ENCODE measurements around the gene PAXX.

Gene PAXX

DNA sequence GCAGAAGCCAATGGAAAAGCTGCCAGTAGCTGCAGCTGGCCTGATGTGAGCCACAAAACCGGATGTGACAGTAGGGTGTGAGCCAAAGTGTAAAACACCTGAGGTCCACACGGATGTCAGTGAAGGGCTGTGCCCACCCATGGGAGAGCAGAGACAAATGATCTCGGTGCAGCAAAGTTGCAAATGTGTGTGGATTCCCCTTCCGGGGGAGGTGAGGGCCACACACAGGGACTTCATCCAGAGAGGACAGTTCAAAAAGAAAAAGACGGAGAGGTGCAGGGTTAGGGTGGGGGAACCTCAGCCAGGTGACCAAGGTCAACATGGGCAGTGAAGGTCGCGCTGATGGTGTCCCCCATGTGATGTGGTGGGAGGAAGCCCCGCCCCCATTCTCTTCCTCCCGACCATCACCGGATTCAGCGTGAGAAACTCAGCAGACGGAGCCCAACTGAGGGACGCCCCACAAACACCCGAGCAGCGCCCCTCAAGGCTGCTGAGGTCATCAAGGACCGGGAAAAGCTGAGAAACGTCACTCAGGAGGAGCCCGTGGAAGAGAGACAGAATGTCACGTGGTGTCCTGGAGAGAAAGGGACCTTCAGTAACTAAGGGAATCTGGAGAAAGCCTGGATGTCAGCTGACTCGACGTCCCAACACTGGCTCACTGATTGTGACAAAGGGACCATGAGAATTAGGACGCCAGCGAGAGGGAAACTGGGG, 26.3 kb upstream of the PAXX start:
- DNase-seq (ENCODE audit: low spot score) = peak; percentile 49

DNA sequence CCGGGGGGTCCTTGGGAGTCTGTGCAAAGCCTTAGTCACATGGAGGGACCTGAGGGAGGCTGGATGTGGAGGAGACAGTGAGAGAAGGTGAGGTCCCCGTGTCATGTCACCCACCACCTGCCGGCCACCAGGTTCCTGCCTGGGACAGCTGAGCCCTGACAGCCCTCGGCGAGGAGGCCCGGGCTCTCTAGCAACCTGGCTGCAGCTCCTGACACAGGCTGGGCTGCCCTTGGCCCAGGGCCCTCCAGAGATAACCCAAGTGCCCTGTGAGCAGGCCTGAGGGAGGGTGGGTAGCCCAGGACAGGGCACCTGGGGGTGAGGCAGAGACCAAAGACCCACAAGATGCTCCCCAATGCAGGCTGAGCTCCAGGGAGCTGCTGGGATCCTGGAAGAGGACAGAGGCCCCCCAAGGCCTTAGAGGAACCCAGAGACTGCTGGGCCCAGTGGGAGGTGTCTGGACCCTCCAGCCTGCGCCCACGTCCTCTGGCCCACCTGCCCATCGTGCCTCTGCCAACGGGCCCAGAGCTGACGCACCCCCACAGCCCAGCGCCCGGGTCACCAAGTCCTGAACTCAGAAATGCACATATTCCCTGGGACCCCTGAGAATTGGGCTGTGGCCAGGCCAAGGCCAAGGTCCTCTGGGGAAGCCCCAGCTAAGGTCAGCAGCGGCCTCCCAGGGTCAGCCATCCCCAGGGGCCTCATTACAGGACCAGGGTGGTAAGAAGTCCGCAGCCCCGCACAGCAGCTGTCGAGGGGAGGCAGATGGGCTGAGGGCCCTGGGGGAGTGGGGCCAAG, 23.7 kb upstream of the PAXX start:
- no peak for DNase-seq (ENCODE audit: low spot score)

DNA sequence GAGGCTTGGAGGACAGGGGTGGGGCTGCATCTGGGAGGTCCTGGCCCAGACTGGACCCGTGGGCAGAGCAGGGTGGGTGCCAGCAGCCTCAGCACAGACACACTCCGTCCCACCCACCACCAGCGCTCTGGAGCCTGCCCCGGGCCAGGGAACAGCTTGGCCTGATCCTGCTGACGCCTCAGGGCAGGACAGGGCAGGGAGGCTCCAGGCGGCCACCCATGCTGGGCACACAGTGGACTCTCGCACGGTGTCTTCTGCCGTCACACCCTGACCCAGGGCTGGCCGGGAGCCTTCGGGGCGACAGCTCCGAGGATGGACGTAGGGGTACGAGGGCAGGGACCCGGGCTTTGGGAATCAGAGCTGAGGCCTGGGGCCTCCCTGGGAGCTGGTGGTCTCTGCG, 23.1 kb upstream of the PAXX start:
- no peak for DNase-seq (ENCODE audit: low spot score)

DNA sequence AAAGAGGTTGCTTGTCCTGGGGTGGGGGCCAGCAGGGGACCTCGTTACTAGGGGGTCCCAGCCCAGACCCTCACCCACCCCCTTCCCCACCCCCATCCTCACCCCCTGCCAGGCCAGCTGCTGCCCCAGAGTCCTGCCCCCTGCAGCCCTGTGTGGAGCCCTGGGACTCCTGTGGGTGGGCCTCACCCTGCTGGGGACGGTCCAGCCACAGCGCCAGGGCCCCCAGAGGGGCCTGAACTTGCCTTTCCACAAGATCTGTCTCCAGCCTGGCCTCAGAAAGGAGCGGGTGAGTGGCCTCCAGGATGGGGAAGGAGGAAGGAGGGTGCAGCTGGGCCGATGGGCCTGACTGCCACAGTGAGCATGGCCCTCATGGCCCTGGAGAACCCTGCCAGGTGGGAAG, 22.4 kb upstream of the PAXX start:
- no peak for DNase-seq (ENCODE audit: low spot score)

DNA sequence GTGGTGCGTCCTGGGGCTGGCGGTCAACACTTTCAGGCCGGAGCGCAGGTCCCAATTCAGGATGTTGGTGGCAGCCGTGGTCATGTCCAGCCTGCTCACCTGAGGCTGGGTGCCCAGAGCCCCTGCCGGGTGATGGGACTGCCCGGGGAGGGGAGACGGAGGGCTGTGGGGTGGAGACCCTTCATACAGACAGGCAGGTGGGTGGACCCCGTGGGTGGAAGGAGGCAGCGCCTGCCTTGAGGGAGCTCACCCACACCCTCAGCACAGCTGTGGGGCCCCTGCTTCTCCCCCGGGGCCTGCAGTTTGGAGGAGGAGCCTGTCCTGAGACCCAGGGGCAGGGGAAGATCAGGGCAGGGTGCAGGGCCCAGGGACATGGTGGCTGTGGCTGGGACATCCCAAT, 21.9 kb upstream of the PAXX start:
- DNase-seq (ENCODE audit: low spot score) = no peak

DNA sequence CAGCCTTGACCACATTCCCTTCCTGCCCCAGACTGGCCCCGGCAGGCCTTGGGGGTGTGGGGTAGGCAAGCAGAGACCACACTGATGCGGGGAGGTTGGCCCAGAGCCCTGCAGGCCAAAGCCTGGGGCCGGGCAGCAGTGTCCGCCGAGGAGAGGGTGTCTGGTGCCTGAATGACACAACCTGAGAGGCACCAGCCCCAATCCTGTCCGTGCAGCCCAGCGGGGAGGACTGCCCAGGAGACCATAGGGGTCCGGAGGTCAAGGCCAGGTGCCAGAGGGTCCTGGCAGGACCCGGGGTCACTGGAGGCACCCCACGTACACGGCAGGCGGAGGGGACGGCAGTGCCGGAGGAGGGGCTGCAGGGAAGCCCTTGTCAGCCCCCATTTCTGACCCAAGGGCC, 20.5 kb upstream of the PAXX start:
- no peak for DNase-seq (ENCODE audit: low spot score)

DNA sequence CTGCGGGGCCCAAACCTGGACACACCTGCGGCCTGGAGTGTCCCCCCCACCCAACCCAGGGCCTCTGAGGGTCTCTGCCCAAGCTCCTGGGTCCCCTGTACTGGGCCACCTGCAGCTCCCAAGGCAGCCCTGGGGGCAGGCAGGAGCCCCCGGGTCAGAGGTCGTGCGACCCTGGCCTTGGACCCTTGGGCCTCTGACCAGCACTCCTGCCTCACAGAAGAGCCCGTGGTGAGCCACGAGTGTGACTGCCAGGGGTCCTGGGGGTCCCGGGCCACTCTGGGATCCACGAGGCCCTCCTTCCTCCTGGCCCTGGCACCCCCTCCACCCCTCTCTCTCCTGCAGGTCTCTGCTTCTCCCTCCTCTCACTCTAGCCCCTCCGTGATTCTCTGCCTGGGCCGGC, 19.9 kb upstream of the PAXX start:
- no peak for DNase-seq (ENCODE audit: low spot score)

DNA sequence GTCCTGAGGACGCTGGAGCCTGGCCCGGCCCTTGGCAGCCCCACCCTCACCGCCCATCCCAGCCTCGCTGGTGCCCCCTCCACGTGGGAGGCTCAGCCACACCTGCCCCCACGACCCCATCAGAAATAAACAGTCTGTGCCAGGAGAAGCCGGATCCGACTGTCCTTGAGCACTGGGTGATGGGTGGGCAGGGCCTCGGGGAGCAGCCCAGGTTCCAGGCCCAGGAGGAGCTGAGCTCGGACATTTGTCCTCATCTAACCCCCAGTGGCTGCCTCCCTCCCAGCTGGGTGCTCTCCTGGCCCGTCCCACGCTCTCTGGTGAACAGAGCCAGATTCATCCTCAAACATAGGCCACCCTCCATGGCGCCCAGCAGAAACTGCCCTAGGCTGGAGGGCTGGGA, 19.5 kb upstream of the PAXX start:
- DNase-seq (ENCODE audit: low spot score) = no peak

DNA sequence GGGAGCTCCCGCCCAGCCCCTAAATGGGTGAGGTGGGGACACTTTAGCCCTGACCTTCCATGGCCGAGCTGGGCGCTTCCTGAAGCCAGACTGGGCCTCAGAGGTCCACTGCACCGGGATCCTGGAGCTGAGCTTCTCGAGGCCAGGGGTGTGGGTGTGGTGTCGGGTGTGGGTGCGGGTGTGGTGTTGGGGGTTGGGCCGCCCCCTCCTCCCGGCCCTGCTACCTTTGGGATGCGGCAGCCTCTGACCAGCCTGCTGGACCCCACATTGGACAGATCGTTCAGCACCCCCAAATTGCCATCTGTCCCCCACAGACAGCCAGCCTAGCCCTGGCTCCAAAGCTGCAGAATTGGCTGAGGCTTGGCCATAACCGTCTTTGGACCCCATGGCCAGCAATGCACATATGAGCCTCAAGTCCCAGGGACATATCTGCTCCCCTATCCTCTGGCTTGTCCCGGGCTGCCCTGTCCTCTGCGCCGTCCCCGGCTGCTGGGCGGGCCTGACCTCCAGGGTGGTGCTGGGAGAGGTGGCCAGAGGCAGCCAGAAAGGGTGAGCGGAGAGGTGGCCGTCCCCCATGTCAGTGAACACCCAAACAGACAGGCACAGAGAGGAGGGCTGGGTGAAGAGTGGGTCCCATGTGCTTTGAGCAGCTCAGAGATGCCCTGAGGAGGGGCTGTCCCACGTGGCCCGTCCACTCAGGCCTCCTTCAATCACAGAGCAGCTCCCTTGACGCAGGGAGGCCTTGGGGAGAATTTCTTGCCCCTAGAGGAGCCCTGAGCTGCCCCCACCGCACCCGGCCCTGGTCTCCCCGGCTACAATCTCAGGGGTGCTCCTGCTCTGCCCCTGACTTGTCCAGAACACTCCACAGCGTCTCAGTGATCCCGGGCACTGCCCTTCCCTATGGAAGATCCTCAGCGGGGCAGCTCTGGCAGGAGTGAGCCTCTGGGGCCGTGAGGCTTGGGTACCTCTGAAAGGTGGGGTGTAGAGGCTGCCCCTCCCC, 18.3 kb upstream of the PAXX start:
- no peak for DNase-seq (ENCODE audit: low spot score)

DNA sequence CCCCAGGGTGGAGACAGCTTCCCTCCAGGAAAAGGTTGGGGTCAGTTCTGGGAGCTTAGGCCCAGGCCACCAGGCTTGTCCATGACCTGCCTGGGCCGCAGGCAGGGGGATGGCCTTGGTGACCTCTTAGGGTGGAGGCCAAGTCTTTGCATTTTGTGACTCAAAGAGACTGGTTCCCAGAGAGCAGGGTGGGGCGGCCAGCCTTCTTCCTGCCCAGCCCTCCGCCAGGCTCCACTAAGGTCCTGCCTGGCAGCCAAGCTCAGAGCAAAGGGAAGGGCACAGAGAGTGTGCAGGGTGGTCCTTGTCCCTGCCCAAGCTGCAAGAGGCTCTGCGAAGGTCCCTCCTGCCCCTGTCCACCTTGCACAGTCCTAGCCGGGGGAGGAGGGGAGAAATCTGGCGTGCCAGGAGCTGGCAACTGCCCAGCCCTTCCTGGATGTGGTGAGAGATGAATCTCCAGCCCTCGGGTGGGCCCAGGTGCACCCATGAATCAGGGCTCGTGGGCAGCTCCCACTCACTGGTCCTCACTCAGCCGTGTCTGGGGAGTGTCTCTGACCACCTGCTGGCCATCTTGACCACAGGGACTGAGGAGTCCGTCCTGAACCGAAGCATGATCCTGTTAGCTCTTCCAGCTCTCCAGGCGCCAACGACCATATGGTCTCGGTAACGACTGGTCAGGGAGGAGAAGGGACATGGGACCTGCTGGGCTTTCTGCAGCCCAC, 17.2 kb upstream of the PAXX start:
- DNase-seq (ENCODE audit: low spot score) = no peak

DNA sequence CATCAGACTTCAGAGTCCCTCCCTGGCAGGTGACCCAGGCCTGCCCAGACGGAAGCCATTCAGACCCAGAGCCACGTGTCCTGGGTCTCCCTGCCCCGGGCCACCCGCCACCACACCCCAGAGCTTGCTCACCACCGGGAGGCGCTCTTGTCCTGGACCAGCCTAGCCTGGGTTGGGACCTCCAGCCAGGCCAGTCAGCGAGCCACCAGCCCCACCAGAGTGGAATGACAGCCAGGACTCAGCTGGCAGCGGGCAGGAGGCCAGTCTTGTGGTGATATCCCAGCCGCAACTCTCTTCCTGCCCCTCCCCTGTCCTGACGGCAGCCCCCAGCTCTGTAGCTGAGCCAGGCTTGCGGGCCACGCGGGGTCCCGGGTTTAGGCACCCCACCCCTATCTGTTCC, 16.6 kb upstream of the PAXX start:
- DNase-seq (ENCODE audit: low spot score) = peak; percentile 50

DNA sequence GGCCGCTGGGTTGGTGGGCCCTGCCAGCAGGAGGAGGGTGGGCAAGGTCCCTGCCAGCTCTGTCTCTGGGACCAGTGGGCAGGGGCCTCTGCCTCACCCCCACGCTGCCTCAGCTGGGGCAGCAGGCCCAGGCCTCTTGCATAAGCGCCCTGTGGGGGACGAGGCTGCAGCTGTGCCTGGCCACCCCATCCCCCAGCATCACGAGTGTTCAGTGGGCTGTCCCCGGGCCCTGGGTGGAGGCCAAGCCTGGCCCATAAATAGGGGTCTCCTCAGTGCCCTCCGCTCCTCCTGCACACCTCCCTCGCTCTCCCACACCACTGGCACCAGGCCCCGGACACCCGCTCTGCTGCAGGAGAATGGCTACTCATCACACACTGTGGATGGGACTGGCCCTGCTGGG, 15.0 kb upstream of the PAXX start, which contains the start of gene PTGDS:
PTGDS (plus strand) TSS at position 282 of the 400 bp plus-strand sequence; CDS start at position 357, 75 bp downstream.
- peak; percentile 52 for DNase-seq (ENCODE audit: low spot score)

DNA sequence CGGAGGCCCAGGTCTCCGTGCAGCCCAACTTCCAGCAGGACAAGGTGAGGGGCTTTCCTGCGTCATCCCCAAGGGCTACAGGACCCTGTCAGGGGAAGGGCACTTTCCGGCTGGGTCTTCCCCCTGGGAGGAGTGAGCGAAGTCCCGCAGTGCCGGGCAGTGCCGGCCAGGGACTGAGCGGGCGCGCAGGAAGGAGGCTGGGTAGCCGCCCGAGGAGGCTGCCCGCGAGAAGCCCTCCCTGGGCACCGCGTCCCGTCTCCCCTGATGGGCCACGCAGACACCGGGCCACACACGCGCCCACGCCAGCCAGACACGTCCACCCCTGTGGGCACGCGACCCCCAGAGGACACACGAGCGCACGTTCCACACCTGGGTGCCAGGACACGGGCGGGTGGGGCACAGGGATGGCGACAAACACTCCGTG, 14.6 kb upstream of the PAXX start:
- DNase-seq (ENCODE audit: low spot score) = no peak

DNA sequence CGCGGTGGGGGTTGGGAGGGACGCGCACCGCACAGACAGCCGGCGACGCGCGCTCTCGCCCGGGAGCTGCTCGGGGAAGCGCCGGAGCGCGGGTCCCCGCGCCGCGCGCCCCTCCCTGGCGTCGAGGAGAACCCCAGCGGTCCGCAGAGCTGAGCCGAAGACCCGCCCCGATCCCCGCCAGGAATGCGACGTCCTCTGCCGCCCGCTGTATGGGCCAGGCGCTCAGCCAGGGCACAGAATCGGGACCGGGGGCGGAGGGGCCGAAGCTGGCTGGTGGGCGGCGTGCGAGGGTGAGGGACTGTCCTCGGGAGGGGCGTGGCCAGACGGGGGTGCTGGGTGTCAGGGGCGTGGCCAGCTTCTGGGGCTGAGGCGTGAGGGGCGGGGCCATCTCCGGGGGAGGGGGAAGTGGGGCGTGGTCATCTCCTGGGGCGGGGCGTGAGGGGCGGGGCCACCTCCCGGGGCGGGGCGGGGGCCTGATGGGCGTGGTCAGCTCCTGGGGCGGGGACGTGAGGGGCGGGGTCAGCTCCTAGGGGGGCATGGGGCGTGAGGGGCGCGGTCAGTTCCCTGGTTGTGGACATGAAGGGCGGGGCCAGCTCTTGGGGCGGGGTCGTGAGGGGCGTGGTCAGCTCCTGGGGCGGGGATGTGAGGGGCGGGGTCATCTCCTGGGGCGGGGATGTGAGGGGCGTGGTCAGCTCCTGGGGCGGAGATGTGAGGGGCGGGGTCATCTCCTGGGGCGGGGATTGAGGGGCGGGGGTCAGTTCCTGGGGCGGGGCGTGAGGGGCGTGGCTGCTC, 14.0 kb upstream of the PAXX start:
- peak; percentile 98 for DNase-seq (ENCODE audit: low spot score)

DNA sequence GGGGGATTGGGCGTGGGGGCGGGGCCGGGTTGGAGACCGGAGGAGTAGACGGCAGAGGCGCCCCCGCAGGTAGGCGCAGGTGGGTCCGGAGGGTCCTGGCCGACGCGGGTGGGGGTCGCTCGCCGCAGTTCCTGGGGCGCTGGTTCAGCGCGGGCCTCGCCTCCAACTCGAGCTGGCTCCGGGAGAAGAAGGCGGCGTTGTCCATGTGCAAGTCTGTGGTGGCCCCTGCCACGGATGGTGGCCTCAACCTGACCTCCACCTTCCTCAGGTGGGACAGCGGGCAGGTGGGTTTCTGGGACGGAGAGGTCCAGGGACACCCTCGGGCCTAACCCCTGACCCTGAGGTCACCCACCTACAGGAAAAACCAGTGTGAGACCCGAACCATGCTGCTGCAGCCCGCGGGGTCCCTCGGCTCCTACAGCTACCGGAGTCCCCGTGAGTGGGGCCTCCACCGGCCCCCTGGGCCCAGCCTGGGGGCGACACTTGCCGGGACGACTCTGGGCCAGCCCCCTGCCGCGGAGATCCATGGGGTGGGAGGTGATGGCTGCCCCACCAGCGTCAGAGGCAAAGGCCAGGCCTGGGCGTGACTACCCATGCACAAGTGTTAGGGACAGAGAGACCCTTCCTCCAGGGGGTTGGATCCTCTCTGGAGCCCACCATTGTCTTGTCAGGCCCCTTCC, 13.2 kb upstream of the PAXX start:
- DNase-seq (ENCODE audit: low spot score) = no peak

DNA sequence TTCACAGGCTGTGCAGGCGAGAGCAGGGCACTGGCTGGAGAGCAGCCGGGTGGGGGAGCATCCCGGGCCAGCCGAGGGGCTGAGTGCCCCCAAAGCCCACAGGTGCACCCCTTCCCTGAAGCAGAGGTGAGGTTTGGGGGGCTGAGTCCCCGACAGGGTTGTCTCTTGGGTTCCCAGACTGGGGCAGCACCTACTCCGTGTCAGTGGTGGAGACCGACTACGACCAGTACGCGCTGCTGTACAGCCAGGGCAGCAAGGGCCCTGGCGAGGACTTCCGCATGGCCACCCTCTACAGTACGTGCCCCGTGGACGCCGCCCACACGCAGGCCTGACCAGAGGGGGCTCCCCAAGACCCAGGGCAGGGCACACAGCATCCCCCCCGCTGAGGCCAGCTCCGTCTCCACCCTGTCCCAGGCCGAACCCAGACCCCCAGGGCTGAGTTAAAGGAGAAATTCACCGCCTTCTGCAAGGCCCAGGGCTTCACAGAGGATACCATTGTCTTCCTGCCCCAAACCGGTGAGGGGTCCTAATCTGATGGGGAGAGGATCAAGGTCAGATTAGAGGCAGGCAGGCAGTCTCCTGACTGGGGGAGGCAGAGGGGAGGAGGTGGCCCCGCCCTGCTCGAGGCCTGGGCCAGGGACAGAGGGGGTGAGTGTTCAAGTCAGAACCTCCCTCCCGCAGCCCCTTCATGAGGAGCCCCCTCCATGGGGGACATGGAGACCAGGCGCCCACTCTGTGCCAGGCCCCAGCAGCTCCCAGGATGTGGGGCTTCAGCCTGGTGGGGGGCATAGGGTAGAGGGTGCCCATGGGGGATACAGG, 12.2 kb upstream of the PAXX start:
- no peak for DNase-seq (ENCODE audit: low spot score)

DNA sequence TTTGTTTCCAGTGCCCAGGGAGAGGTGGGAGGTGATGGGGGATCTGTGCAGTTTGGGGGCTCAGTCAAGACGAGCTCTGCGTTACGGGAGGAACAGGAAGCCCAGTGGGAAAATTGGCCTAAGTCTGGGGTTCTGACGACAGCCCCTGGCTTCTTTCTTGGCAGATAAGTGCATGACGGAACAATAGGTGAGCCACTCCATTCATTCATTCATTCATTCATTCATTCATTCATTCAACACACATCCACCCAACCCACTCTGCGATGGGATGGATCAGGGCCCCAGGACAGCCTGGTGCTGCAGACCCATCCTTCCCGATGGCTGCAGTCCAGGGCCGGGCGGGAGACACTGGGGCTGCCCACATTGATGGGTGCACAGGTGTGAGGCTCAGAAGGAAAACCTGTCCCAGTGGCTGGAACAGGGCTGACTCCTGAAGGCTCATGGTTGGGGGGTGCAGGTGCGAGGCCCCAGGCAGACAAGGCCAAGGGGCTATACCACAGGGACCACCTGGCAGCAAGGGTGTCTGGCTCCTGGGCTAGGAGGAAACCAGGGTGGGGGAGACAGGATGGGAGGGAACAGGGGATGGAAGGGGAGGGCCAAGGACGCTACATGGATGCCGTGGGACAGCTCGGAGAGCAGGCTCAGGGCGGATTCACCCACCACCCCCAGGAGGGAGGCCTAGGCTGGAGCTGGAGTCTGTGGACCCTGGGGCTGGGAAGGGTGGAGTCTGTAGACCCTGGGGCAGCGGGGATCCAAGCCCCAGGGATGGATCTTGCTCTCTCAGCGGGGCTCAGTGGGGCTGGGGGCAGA, 11.3 kb upstream of the PAXX start:
- no peak for DNase-seq (ENCODE audit: low spot score)

DNA sequence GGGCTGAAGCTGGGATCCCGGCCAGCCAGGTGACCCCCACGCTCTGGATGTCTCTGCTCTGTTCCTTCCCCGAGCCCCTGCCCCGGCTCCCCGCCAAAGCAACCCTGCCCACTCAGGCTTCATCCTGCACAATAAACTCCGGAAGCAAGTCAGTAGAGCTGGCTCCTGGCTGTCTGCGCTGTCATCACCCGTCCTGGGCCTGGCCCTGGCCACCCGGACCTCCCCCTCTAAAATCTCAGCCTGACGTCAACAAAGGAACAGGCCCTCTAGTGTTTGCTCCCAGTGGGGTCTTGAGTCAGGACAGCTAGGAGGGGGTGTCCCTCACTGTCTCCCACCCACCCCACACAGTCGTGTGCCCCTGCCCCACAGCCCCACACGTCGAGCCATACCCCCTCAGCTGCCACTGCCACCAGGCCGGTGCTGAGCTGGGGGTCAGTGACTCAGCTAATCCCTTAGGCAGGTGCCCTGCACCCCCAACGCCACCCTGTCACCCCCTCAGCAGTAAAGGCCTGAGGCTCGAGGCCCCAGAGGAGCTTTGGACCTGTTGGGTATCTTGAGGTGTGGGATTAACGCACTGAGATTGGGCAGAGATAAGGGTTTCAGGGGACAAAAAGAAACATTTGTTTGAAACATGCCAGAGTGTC, 10.5 kb upstream of the PAXX start:
- no peak for DNase-seq (ENCODE audit: low spot score)
